WTC11 (cell line): ENCODE results near the gene SSH2. TPM values are rescaled to one million over a fixed set of nuclear protein-coding genes. Genes with fewer than 3 reads are reported as not detected.

Source experiments
- ATAC-seq: fragments of 200-7000 bp; cut with Tn5 transposase; 2 replicates; pipeline ENCODE4 v1.10.0; 2021; ENCODE audit warnings: mild to moderate bottlenecking, moderate library complexity
- CTCF ChIA-PET: fragments of 300-600 bp; sonication (Branson Sonifier 250); formaldehyde crosslinking; loops from one replicate; lab custom pipeline; 2021; ENCODE audit warnings: antibody characterized with exemption; lab: Charles Lee
- POLR2A ChIA-PET: fragments of 350-600 bp; sonication (Branson Sonifier 250); formaldehyde crosslinking; loops from one replicate; lab custom pipeline; 2021; ENCODE audit warnings: antibody characterized with exemption; lab: Charles Lee
- DNase-seq: peaks from one replicate; pipeline ENCODE4 v3.0.0; 2021; ENCODE audit warnings: low spot score
- H3K27ac Mint-ChIP-seq: 2 replicates; pipeline ENCODE4 v1.8.0; 2021; ENCODE audit warnings: mixed read lengths
- H3K27me3 Mint-ChIP-seq: 2 replicates; pipeline ENCODE4 v1.8.0; 2021; ENCODE audit warnings: low read depth, mild to moderate bottlenecking, moderate library complexity, mixed read lengths
- H3K36me3 Mint-ChIP-seq: 2 replicates; pipeline ENCODE4 v1.8.0; 2021; ENCODE audit warnings: mixed read lengths
- H3K4me1 Mint-ChIP-seq: 2 replicates; pipeline ENCODE4 v1.8.0; 2022; ENCODE audit warnings: mixed read lengths
- H3K4me3 Mint-ChIP-seq: 2 replicates; pipeline ENCODE4 v1.8.0; 2021; ENCODE audit warnings: mild to moderate bottlenecking, moderate library complexity, mixed read lengths
- H3K9me3 Mint-ChIP-seq: 2 replicates; pipeline ENCODE4 v1.8.0; 2021; ENCODE audit warnings: mixed read lengths
- CBFB ChIP-seq: sonication (generic); formaldehyde crosslinking; IDR thresholded peaks from 2 replicates; pipeline ENCODE4 v1.8.1; 2022; ENCODE audit warnings: mild to moderate bottlenecking, low read depth, missing genetic modification reagents
- CREB1 ChIP-seq: sonication (generic); formaldehyde crosslinking; IDR thresholded peaks from 2 replicates; pipeline ENCODE4 v1.8.0; 2023; ENCODE audit warnings: mild to moderate bottlenecking, missing genetic modification reagents
- GABPB1 ChIP-seq: sonication (generic); formaldehyde crosslinking; IDR thresholded peaks from 2 replicates; pipeline ENCODE4 v1.8.1; 2023; ENCODE audit warnings: mild to moderate bottlenecking, missing genetic modification reagents
- GRHL2 ChIP-seq: fragments of 250-450 bp; sonication (Bioruptor Pico); IDR thresholded peaks from 2 replicates; pipeline ENCODE4 v1.8.0; 2022; ENCODE audit warnings: mild to moderate bottlenecking, moderate library complexity; ENCODE audit not compliant: insufficient replicate concordance, severe bottlenecking
- KAT7 ChIP-seq: sonication (generic); formaldehyde crosslinking; IDR thresholded peaks from 2 replicates; pipeline ENCODE4 v1.8.1; 2023; ENCODE audit warnings: missing genetic modification reagents, mild to moderate bottlenecking, borderline replicate concordance
- NR3C1 ChIP-seq: sonication (generic); formaldehyde crosslinking; conservative IDR thresholded peaks from 2 replicates; pipeline ENCODE4 v1.8.1; 2023; ENCODE audit warnings: low read depth, mild to moderate bottlenecking, missing genetic modification reagents
- TP53 ChIP-seq: sonication (generic); formaldehyde crosslinking; IDR thresholded peaks from 2 replicates; pipeline ENCODE4 v1.8.1; 2023; ENCODE audit warnings: mild to moderate bottlenecking, missing genetic modification reagents
- ZNF219 ChIP-seq: sonication (generic); formaldehyde crosslinking; IDR thresholded peaks from 2 replicates; pipeline ENCODE4 v1.8.0; 2023; ENCODE audit warnings: missing genetic modification reagents, mild to moderate bottlenecking, borderline replicate concordance
- ZNF423 ChIP-seq: fragments of 250-450 bp; sonication (Bioruptor Pico); IDR thresholded peaks from 2 replicates; pipeline ENCODE4 v2.1.2; 2022; ENCODE audit warnings: mild to moderate bottlenecking, moderate library complexity
- ZNF671 ChIP-seq: fragments of 250-450 bp; sonication (Bioruptor Pico); IDR thresholded peaks from 2 replicates; pipeline ENCODE4 v1.8.0; 2021; ENCODE audit warnings: mild to moderate bottlenecking
- total RNA-seq: library from RNA; stranded (reverse); gene quantifications from 3 replicates; pipeline ENCODE4 v1.2.3, GENCODE V29; 2021
- TF ChIP-seq, protein P1 (sequence below): sonication (generic); formaldehyde crosslinking; conservative IDR thresholded peaks from 2 replicates; pipeline ENCODE4 v1.8.1; 2022; ENCODE audit warnings: mild to moderate bottlenecking, missing genetic modification reagents
- TF ChIP-seq, protein P2 (sequence below): sonication (generic); formaldehyde crosslinking; IDR thresholded peaks from 2 replicates; pipeline ENCODE4 v1.8.0; 2022; ENCODE audit warnings: mild to moderate bottlenecking, missing genetic modification reagents
- TF ChIP-seq, protein P3 (sequence below): sonication (generic); formaldehyde crosslinking; IDR thresholded peaks from 2 replicates; pipeline ENCODE4 v1.8.1; 2023; ENCODE audit warnings: mild to moderate bottlenecking, moderate library complexity, missing genetic modification reagents
- TF ChIP-seq, protein P4 (sequence below): sonication (generic); formaldehyde crosslinking; IDR thresholded peaks from 2 replicates; pipeline ENCODE4 v1.8.0; 2022; ENCODE audit warnings: mild to moderate bottlenecking, missing genetic modification reagents
- TF ChIP-seq, protein P5 (sequence below): fragments of 250-450 bp; sonication (Bioruptor Pico); IDR thresholded peaks from 2 replicates; pipeline ENCODE4 v2.1.2; 2022; ENCODE audit warnings: mild to moderate bottlenecking, moderate library complexity
- TF ChIP-seq, protein P6 (sequence below): fragments of 250-450 bp; sonication (Bioruptor Pico); IDR thresholded peaks from 2 replicates; pipeline ENCODE4 v1.8.0; 2021; ENCODE audit warnings: mild to moderate bottlenecking
- TF ChIP-seq, protein P7 (sequence below): sonication (generic); formaldehyde crosslinking; IDR thresholded peaks from 2 replicates; pipeline ENCODE4 v1.8.1; 2022; ENCODE audit warnings: low read depth, missing genetic modification reagents, borderline replicate concordance
- TF ChIP-seq, protein P8 (sequence below): sonication (generic); formaldehyde crosslinking; IDR thresholded peaks from 2 replicates; pipeline ENCODE4 v1.8.1; 2023; ENCODE audit warnings: mild to moderate bottlenecking, missing genetic modification reagents, moderate library complexity

Gene SSH2
- total RNA-seq, 1 experiment from 2014 or later, result 14.3 TPM

DNA sequence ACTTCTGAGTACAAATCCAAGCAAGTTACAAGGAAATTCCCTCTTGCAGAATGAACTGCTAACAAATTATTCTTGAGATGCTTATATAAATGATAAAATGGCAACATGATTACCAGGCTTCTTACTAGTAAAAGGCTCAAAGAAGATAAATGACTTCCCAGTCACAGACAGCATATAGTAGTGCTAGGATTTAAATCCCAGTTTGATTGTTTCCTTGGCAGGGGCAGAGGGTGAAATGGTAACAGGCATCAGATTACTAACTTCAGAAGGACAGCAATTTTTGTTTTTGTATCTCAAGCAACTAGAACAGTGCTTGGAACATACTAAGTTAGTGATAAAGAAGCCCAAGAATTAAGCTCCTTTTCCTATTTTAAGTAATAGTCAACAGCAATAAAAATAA lies 102.8 kb downstream of the SSH2 start (continued):
- no peak for TF ChIP-seq KAT7 (CRISPR knock-in tag)
- no peak for TF ChIP-seq ZNF671 (CRISPR knock-in tag)
- TF ChIP-seq, protein P1, sequence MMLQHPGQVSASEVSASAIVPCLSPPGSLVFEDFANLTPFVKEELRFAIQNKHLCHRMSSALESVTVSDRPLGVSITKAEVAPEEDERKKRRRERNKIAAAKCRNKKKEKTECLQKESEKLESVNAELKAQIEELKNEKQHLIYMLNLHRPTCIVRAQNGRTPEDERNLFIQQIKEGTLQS (CRISPR knock-in tag), result no peak
- TF ChIP-seq, all 79 proteins: peak for 0

DNA sequence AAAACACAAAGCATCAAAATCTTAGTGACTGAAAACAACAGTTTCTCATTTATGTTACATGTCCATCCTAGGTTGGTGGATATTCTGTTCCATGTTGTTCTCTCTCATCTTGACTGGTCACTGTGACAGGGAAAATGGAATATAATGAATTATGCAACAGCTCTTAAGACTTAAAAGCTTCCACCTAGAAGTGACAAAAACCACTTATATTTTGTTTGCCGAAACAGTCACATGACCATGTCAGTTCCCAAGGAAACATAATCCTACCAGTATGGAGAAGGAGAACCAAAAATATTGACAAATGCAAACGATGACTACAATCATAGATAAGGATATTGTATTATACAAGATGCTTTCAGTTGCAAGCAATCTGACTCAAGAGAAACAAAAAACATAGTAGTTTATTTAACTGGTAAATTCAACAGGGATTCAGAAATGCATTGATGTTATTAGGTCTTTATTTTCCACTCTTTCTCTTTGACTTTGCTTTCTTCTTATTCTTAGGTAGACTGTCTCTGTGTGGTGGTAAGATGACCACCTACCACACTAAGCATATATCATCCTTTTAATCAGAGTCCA lies 103.8 kb downstream of the SSH2 start:
- TF ChIP-seq, protein P2, sequence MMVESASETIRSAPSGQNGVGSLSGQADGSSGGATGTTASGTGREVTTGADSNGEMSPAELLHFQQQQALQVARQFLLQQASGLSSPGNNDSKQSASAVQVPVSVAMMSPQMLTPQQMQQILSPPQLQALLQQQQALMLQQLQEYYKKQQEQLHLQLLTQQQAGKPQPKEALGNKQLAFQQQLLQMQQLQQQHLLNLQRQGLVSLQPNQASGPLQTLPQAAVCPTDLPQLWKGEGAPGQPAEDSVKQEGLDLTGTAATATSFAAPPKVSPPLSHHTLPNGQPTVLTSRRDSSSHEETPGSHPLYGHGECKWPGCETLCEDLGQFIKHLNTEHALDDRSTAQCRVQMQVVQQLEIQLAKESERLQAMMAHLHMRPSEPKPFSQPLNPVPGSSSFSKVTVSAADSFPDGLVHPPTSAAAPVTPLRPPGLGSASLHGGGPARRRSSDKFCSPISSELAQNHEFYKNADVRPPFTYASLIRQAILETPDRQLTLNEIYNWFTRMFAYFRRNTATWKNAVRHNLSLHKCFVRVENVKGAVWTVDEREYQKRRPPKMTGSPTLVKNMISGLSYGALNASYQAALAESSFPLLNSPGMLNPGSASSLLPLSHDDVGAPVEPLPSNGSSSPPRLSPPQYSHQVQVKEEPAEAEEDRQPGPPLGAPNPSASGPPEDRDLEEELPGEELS (CRISPR knock-in tag), result no peak
- TF ChIP-seq GABPB1 (CRISPR knock-in tag) (no peak), CBFB (CRISPR knock-in tag) (no peak), CREB1 (CRISPR knock-in tag) (no peak), ZNF671 (CRISPR knock-in tag) (no peak), TP53 (CRISPR knock-in tag) (no peak), NR3C1 (CRISPR knock-in tag) (no peak), GRHL2 (CRISPR knock-in tag) (no peak), ZNF219 (CRISPR knock-in tag) (no peak)
- TF ChIP-seq, protein P3, sequence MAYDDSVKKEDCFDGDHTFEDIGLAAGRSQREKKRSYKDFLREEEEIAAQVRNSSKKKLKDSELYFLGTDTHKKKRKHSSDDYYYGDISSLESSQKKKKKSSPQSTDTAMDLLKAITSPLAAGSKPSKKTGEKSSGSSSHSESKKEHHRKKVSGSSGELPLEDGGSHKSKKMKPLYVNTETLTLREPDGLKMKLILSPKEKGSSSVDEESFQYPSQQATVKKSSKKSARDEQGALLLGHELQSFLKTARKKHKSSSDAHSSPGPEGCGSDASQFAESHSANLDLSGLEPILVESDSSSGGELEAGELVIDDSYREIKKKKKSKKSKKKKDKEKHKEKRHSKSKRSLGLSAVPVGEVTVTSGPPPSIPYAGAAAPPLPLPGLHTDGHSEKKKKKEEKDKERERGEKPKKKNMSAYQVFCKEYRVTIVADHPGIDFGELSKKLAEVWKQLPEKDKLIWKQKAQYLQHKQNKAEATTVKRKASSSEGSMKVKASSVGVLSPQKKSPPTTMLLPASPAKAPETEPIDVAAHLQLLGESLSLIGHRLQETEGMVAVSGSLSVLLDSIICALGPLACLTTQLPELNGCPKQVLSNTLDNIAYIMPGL, result no peak
- TF ChIP-seq, protein P4, sequence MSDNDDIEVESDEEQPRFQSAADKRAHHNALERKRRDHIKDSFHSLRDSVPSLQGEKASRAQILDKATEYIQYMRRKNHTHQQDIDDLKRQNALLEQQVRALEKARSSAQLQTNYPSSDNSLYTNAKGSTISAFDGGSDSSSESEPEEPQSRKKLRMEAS (CRISPR knock-in tag), result no peak
- TF ChIP-seq, protein P5, sequence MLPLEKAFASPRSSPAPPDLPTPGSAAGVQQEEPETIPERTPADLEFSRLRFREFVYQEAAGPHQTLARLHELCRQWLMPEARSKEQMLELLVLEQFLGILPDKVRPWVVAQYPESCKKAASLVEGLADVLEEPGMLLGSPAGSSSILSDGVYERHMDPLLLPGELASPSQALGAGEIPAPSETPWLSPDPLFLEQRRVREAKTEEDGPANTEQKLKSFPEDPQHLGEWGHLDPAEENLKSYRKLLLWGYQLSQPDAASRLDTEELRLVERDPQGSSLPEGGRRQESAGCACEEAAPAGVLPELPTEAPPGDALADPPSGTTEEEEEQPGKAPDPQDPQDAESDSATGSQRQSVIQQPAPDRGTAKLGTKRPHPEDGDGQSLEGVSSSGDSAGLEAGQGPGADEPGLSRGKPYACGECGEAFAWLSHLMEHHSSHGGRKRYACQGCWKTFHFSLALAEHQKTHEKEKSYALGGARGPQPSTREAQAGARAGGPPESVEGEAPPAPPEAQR (CRISPR knock-in tag), result no peak
- TF ChIP-seq, protein P6, sequence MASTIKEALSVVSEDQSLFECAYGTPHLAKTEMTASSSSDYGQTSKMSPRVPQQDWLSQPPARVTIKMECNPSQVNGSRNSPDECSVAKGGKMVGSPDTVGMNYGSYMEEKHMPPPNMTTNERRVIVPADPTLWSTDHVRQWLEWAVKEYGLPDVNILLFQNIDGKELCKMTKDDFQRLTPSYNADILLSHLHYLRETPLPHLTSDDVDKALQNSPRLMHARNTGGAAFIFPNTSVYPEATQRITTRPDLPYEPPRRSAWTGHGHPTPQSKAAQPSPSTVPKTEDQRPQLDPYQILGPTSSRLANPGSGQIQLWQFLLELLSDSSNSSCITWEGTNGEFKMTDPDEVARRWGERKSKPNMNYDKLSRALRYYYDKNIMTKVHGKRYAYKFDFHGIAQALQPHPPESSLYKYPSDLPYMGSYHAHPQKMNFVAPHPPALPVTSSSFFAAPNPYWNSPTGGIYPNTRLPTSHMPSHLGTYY, result no peak
- TF ChIP-seq, all 79 proteins: peak for 0
- DNase-seq (no peak), ATAC-seq (no peak)
- H3K4me3 Mint-ChIP-seq, result no peak overlapping the region
- no peaks in the 10 kb centered on the region for H3K27me3 Mint-ChIP-seq
- no peaks in the 10 kb centered on the region for H3K36me3 Mint-ChIP-seq
- H3K9me3 Mint-ChIP-seq, result no peaks in the 10 kb centered on the region
- ChIA-PET CTCF (interaction anchor here (0.6 kb wide), 1 partner anchor 108 kb away, joined by 3 read pairs; no protein-coding TSS in a partner anchor), POLR2A (no interaction called here)
- H3K27ac Mint-ChIP-seq, result no peak overlapping the region
- H3K4me1 Mint-ChIP-seq, result peaks cover 33% of the 10 kb centered on the region

DNA sequence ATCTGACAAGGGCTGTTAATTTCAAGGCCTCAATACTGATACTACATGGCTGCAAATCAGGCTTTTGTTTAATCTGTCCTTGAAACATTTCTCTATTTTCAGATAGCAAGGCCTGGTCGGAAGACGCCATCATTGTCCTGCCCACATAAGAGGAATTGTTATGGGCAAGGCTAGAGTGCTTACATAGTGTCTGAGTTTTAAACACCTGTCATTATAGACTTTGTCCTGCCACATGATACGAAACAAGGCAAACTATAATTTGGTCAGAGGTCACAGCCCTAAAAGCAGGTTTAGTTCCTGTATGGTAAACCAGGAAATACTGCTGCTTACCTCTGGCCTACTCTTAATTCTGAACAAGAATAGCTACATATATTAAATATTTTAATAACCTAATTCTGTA lies 104.4 kb downstream of the SSH2 start:
- no peak for DNase-seq
- H3K27ac Mint-ChIP-seq, result no peak overlapping the region
- ChIA-PET CTCF (no interaction called here), POLR2A (no interaction called here)
- no peaks in the 10 kb centered on the region for H3K9me3 Mint-ChIP-seq
- no peaks in the 10 kb centered on the region for H3K36me3 Mint-ChIP-seq
- H3K4me1 Mint-ChIP-seq, result peaks cover 32% of the 10 kb centered on the region
- TF ChIP-seq, protein P7, sequence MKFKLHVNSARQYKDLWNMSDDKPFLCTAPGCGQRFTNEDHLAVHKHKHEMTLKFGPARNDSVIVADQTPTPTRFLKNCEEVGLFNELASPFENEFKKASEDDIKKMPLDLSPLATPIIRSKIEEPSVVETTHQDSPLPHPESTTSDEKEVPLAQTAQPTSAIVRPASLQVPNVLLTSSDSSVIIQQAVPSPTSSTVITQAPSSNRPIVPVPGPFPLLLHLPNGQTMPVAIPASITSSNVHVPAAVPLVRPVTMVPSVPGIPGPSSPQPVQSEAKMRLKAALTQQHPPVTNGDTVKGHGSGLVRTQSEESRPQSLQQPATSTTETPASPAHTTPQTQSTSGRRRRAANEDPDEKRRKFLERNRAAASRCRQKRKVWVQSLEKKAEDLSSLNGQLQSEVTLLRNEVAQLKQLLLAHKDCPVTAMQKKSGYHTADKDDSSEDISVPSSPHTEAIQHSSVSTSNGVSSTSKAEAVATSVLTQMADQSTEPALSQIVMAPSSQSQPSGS (CRISPR knock-in tag), result no peak
- TF ChIP-seq, protein P8, sequence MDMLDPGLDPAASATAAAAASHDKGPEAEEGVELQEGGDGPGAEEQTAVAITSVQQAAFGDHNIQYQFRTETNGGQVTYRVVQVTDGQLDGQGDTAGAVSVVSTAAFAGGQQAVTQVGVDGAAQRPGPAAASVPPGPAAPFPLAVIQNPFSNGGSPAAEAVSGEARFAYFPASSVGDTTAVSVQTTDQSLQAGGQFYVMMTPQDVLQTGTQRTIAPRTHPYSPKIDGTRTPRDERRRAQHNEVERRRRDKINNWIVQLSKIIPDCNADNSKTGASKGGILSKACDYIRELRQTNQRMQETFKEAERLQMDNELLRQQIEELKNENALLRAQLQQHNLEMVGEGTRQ (CRISPR knock-in tag), result no peak
- TF ChIP-seq ZNF423 (CRISPR knock-in tag) (no peak), GRHL2 (CRISPR knock-in tag) (no peak)
- no peak for ATAC-seq
- no peaks in the 10 kb centered on the region for H3K27me3 Mint-ChIP-seq
- no peak overlapping the region for H3K4me3 Mint-ChIP-seq
